Effector CD4-positive, alpha-beta T cell (primary cell): ENCODE measurements around the gene PAX8.

ENCODE experiments used
- DNase-seq: peaks from one replicate; pipeline ENCODE4 v3.0.0-alpha.2; 2020

PAX8 gene

DNA sequence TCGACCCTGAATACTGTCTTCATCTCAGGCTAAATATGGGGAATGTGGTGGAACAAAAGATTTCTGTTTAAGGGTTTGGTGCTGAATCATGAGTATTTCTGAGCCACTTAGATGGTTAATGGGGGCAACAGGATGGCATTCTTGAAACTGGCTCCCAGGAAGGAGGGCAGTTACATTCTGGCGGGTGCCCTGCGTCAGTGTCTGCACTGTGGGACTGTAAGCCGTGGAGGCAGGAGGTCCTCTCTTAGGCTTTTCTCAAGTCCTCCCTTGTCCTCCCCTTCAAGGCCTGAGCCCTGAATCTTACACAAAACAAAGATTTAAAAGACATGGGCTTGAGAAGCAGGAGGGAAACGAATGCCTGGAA is 59.2 kb downstream of the PAX8 start:
- DNase-seq: no peak

DNA sequence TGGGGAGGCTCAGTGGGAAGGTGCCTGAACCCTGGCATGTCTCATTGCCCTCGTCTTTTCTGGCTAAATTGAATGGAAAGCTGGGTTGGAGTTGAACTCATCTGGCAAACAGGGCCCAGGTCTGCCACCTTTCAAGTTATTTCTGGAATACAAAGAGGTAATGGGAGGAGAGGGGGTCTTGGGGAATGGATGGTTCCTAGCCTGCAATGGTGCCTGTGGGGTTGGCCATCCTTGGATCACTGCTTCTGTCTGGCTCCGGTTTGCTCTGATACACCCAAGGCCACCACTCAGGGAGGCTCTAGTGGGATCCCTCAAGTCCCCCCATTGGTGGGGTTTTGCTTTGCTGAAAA is 59.7 kb downstream of the PAX8 start:
- no peak for DNase-seq

GRCh38 chr2:113218283-113219091 is 60.2 kb downstream of the PAX8 start:
- no peak for DNase-seq

GRCh38 chr2:113217455-113218282 is 61.1 kb downstream of the PAX8 start:
- no peak for DNase-seq

GRCh38 chr2:113216891-113217454 is 61.7 kb downstream of the PAX8 start:
- no peak for DNase-seq

DNA sequence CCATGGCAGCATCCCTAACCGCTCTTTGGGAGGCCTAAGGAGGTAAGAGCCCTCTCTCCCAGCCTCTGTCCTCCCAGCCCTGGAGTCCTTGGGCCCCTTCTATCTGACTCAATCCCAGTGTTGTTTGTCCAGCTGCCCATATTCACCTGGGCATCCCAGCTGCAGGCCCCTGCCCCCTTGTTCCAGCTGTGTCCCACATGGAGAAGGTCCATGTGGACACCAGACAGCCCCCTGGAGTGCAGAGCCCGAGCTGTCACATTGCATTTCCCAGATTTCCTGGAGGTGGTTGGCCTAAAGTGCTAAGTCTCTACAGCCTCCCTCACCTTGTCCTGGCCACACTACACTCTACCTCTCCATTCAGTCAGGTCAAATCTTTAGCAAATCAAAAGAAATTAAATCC is 62.4 kb downstream of the PAX8 start:
- no peak for DNase-seq

- DNase-seq: no peak
These were observed 63.7 kb downstream of the PAX8 start for GRCh38 chr2:113215056-113215455.

GRCh38 chr2:113214141-113214540 is 64.6 kb downstream of the PAX8 start:
- DNase-seq: no peak

GRCh38 chr2:113213061-113213930 is 65.4 kb downstream of the PAX8 start:
- no peak for DNase-seq

- DNase-seq: no peak
These were observed 66.3 kb downstream of the PAX8 start for GRCh38 chr2:113212245-113213060.

GRCh38 chr2:113211226-113212105 is 67.3 kb downstream of the PAX8 start:
- no peak for DNase-seq

GRCh38 chr2:113209646-113210171 is 69.0 kb downstream of the PAX8 start:
- no peak for DNase-seq

GRCh38 chr2:113209011-113209645 is 69.6 kb downstream of the PAX8 start:
- DNase-seq: no peak

GRCh38 chr2:113208396-113208795 is 70.3 kb downstream of the PAX8 start:
- no peak for DNase-seq

GRCh38 chr2:113207021-113207420 is 71.7 kb downstream of the PAX8 start:
- no peak for DNase-seq

GRCh38 chr2:113206251-113206650 is 72.5 kb downstream of the PAX8 start:
- DNase-seq: no peak

DNA sequence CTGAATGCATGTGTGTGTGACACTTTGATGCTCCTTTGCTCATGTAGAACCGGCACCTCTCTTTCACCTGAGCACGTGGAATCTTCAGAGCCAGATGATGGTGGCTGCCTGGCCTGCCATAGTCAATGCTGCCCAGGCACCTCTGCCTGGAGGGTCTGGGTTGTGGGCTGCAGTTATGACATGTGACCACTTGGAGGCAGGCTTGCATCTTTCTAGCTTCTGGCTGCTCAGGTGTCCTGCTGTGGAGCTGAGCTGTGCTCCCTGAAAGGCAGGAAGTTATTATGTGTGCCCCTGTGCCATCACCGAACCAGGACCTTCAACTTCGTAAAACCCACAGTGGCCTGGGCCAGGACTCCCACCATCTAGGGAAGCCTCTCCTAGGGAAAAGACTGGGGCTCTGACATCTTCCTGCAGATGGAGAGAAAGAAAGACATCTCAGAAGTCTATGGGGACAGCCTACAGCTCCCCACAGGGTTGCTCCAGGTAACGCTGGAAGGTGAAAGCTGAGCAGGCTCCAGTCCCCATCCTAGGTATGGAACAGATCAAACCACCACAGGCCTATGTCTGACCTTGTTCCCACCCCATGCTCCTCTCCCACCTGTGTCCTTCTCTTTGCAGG is 74.7 kb downstream of the PAX8 start:
- peak; percentile 58 for DNase-seq

DNA sequence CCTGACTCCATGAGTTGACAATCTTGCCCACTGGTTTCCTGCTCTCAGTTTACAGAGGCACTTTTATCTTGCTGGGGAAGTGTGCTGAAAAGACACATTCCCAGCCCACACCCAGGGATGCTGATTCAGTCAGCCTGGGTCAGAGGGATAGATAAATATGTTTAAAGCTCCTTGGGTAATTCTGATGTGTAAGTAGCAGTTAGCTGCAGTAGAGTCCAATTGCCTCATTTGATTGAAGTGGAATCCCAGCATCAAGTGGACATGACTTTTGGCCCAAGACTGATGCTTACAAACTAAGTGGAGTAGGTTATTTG is 75.5 kb downstream of the PAX8 start:
- DNase-seq: no peak

GRCh38 chr2:113202305-113203216 is 76.2 kb downstream of the PAX8 start:
- no peak for DNase-seq
